ENCODE data around the gene CDK13.
"Not testable (repeated sequence)": the region's sequence is repeated elsewhere in the genome, so short reads cannot be mapped to it uniquely, and the experiment has no call there.

The CDK13 gene

DNA sequence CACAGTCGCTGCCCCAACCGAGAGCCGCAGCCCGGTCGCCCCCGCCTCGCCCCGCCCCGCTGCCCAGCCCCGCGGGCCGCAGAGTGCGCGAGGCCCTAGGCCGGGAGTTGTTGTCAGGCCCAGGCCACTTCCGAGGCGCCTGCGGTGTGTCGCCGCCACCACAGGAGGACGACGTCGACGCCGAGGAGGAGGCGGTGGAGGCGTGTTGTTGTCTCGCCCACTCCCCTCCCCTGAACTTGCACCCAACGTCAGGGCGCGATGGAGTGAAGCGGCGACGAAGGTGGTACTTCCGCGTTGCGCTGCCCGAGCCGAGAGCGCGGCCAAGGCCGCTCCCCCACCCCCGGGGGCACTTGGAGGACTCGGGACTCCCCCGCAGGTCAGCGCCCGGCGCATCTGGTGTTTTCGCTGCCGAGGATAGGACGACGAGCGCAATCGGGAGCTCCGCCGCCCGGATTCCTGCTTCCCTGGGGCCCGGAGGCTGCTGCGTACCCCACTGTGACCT, at the start of gene CDK13:
Gene CDK13, plus strand, starts transcription at position 286 of the 502 bp plus-strand sequence. CDS start 386 bp downstream, outside the sequence.
- DNase-seq (ENCODE audit: low read depth) = peak; percentile 85

DNA sequence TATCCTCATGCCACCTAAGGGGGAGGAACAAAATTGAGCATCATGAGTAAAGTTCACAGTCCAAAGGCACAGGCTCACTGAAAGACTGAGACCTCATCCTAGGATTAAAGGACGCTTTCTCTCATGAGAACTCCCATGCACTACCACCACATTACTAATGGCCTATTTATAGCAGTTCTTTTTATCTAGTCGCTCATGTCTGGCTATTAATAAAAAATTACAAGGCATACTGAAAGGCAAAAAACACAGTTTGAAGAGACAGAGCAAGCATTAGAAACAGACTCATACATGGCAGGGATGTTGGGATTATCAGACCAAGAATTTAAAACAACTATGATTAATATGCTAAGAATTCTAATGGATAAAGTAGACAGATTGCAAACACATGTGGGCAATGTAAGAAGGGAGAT, 46.0 kb upstream of the CDK13 start:
- no peak for DNase-seq (ENCODE audit: low read depth)

DNA sequence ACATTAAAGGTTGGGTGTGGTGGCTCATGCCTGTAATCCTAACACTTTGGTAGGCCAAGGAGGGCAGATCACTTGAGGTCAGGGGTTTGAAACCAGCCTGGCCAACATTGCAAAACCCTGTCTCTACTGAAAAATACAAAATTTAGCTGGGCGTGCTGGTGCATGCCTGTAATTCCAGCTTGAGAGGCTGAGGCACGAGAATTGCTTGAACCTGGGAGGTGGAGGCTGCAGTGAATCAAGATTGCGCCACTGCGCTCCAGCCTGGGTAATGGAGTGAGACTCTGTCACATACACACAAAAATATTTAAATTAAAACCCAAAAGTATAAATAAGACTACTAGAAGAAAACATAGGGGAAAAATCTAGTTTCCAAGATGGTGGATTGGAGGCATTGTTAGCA, 41.9 kb upstream of the CDK13 start:
- DNase-seq (ENCODE audit: low read depth) = no peak

DNA sequence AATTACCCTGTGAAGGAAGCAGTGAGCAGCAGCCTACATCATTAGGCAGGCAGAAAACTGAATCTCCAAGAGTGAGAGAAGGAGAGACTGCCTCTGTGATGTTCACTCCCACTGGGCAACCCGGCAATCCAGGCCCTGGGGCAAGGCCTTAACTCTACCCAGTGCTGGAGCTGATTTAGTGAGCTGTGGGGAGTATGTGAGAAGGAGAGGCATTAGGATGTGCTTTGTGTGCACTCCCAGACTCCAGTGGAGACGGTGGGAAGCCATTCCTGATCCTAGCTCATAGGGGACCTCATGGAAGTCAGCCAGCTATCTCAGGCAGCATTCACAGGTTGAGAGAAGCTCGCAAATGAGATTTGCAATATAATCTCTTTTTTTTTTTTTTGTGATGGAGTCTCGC, 41.1 kb upstream of the CDK13 start:
- DNase-seq (ENCODE audit: low read depth) = no peak

DNA sequence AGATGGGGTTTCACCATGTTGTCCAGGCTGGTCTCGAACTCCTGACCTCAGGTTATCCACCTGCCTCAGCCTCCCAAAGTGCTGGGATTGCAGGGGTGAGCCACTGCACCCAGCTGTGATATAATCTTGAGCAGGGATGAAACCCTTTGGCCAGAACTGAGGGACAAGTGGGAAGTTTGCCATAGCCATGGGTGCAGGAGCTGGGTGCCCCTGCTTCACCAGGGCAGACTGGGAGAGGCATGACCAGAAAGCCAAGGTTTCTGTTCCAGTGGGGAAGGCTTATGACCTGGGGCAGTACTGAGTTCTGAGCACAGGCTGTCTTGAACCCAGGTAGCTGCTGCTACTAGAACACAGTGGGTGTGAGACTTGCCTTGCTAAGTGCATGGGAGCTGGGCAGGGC, 40.5 kb upstream of the CDK13 start:
- no peak for DNase-seq (ENCODE audit: low read depth)

DNA sequence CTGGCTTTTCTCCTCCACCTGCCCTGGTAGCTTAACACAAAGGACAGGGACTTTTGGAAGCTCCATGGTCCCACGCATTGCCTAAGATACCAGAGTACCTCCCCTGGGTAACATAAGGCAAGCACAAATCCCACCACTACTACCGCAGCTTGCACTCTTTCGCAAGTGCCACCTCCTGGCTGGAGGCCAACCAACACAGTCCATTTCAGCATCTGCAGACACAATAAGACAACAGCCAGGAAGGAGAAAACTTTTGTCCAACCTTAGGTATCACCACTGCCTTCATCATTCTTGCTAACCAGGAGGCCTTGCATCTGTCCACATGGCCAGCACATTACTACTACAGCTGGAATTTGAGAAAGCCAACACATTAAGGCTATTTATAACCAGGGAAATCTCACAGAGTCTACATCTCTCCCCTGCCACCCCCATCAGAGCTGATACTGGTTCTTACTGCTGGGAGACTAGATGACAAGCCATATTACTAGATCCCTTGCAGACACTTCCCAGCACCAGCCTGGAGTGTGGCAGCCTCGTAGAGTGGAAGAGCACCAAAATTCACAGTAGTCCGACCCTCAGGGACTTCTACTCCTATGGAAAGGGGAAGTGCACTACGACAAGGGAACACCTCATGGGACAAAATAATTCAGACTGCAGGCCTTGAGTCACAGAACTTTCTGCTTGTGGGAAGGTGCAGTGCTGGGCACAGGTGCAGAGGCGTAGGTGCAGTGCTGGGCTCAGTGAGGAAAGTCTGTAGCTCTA, 39.8 kb upstream of the CDK13 start:
- DNase-seq (ENCODE audit: low read depth) = no peak

DNA sequence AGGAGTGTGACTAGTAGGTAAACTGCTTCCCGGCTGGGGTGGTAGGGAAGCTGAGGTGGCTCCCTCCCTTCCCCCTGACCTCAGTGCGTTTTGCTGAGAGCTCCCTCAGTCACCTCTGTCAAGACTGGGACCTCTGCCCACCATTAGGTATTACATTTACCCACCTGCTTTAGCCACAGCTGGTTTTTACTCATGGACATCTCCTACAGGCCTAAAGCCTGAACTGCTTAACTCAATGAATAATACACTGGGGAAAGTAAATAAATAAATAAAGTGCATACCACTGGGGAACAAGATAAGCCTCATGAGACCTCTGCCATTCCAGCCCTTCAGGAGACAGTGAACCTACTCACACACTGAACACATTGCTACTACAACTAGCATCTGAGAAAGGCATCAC, 38.9 kb upstream of the CDK13 start:
- DNase-seq (ENCODE audit: low read depth) = no peak

DNA sequence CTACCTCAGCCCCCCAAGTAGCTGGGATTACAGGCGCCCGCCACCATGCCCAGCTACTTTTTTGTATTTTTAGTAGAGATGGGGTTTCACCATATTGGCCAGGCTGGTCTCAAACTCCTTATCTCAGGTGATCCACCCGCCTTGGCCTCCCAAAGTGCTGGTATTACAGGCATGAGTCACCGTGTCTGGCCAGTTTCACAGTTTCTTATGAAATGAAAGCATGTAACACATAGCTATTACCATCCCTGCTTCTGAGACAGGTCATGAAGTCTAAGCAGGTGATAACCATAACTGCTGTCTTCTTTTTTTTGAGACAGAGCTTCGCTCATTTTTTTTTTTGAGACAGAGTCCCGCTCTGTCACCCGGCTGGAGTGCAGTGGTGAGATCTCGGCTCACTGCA, 34.2 kb upstream of the CDK13 start:
- DNase-seq (ENCODE audit: low read depth) = not testable (repeated sequence)

DNA sequence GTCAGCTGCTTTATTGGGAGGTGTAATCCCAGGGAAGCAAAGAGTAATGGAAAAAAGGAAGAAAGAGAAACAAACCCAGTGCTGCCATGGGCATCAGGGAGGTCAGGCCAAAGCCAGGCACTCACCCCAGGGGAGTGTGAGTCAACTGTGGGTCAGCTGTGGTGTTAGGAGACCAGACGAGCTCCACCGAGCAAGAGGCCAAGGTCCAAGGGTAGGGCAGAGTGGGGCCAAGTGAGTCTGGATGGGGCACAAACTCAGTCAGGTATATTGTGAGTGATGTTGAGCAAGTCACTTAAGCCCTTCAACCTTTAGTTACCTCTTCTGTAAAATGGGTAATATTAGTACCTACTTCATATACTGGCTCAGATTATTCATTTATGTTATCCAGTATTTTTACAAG, 30.4 kb upstream of the CDK13 start:
- no peak for DNase-seq (ENCODE audit: low read depth)

DNA sequence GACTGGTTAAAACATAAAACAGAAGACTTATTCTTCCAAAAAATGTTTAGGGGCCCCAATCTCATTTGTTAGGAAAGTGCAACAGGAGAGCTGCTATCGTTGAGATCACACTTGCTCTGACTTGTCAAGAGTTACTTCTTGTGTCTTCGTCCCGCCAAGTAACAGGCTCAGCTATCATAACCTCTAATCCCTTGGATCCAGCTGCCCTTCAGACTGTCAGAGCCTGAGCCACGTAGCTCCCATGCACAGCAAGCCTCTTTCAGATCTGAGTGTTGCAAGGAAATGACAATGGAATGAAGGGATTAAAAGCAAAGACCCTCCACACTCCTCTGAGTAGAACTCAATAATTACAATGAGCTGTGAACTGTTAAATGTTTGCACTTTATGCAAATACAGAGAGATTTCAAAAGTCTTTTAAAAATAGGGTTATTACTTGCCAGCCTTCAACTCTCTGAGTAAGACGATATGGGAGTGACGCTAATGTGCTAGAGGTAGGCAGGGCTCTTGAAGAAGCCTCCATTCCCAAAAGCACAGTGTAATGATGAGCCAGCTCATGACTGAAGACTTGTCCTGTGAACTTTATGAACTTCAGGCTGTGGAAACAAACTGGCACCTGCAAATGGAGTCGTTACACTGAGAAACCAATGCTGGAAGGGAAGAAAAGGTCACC, 28.4 kb upstream of the CDK13 start:
- DNase-seq (ENCODE audit: low read depth) = no peak

DNA sequence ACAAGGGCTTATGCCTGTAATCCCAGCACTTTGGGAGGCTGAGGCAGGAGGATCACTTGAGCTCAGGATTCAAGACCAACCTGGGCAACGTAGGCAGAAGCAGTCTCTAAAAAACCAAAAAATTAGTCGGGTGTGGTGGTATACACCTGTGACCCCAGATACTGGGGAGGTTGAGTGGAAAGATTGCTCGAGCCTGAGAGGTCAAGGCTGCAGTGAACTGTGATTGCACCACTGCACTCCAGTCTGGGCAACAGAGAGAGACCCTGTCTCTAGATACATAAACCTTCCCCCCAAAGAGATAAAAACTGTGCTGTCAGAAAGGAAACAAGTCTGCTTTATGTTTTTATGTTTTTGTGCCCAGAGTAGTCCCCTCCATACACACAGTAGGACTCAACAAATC, 27.5 kb upstream of the CDK13 start:
- no peak for DNase-seq (ENCODE audit: low read depth)

DNA sequence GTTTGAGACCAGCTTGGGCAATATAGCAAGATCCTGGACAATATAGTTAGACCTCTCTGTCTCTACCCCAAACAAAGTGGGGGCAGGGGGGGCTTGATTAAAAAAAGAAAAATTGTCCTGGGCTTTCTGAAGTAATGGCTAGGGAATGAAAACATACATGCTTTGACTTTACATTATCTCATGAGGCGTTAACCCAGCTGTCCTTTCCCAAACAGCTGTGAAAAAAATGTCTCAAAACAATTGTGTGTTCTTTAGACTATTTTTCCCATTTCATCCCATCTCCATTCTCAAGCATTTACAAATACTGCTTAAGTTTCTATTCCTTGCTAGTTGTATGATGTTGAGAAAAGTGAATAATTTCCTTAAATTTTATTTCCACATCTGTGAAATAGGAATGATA, 27.0 kb upstream of the CDK13 start:
- no peak for DNase-seq (ENCODE audit: low read depth)

DNA sequence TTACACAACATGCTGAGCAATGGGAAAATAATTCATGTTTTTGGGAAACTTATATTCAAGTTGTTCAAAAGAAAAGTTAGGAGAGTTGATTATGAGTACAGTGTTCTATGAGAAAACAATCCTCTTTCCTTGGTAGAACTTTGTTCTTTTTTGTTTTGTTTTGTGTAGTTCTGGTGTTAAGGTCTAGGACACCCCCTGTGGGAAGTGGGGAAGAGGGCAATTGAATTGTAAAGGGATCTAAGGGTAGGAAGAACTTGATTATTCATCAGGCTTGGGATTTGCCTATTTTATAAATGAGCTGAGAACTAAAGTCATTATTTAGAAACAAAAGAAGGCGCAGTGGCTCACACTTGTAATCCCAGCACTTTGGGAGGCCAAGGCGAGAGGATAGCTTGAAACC, 25.9 kb upstream of the CDK13 start:
- no peak for DNase-seq (ENCODE audit: low read depth)

DNA sequence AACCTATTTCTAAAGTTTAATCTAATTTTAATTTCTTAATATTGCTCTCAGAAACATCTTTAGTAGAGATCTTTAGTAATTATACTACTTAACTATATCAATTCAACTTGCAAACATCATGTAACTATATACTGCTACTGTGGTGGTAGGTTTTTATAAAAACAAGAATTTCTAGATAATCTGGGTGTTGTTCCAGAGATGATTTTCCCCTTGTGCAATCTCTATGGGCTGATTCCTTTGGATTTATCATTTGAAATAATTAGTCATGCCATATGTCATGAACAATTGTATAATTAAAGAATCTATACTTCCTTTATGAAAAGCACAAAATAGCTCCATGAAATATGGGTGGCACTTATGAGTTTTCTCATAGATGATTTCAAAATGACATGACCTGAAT, 23.9 kb upstream of the CDK13 start:
- DNase-seq (ENCODE audit: low read depth) = no peak

DNA sequence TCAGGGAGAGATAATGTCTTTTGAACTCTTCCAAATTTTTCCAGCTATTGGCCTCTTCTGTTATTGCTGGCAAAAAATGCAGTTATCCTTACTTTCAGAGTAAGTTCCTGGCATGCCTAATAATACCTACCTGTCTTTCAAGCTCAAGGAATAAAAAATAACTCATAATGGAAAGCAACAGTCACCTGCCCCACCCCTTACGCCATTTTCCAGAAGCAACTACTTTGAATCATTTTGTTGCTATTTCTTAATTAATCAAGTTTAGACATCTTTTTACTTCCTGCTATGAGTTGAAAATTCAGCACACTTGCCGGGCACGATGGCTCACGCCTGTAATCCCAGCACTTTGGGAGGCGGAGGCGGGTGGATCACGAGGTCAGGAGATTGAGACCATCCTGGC, 23.0 kb upstream of the CDK13 start:
- no peak for DNase-seq (ENCODE audit: low read depth)

DNA sequence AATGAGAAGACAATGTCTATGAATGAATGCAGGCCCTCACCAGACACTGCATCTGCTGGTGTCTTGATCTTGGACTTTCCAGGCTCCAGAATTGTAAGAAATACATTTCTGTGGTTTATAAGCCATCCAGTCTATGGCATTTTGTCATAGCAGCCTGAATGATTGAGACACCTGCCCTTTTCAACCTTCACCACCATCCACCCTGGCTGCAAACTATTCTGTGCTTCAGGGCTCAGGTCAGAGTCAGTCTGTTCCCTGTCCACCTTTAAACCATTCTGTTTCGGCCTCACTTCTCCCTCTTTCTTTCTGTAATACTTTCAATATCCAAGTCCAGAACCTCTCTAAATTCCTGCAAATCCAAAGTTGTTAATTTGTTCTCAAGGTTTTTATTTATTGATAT, 15.9 kb upstream of the CDK13 start:
- DNase-seq (ENCODE audit: low read depth) = no peak

DNA sequence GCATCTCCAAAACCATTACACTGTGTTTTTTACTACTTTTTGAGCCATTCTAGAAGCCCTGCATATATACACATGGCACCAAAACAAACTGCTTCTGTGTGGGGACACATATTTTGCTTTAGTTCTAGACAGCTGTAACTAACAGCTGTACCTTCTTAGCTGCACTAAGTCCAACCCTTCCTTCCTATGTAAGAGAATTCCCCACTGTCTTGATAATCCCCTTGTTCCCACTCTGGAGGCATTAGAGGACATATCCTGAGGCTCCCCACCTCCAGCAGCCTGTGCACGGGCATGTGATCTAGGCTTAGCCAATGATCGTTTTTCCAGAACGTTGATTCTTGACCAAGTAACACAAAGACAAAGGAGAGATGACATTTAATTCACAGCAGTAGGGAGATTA, 13.3 kb upstream of the CDK13 start:
- DNase-seq (ENCODE audit: low read depth) = no peak

DNA sequence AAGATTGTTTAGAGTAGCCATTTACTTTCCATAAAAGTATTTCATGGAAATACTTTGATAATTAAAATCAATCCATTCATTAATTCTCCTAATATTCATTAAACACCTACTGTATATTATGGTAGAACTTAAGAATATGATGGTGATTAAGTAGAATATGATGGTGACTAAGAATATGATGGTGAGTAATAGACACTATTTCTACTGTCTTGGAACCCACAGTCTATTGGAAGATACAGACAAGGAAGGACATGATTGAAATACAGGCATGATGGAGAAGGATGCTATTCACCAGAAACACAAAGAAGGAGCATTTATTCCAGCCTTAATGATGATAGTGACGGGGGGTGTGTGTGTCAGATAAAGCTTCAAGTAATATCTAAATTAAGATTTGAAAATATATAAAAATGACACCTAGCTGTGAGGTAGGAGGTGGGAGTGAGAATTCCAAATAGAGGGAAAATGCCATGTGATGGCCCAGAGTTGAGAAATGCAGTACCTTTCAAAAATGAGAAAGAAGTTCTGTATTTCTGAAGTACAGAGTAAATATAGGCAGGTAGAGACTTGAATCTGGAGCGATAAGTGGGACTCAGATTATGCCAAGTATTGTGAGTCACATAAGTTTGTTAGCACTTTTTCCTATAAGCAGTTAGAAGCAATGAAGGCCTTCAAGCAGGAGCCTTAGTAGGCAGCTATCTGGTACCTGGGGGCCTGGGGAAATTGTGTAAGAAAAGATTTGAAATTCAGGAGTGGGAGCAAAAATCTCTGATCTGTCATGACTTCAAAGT, 12.5 kb upstream of the CDK13 start:
- DNase-seq (ENCODE audit: low read depth) = no peak

DNA sequence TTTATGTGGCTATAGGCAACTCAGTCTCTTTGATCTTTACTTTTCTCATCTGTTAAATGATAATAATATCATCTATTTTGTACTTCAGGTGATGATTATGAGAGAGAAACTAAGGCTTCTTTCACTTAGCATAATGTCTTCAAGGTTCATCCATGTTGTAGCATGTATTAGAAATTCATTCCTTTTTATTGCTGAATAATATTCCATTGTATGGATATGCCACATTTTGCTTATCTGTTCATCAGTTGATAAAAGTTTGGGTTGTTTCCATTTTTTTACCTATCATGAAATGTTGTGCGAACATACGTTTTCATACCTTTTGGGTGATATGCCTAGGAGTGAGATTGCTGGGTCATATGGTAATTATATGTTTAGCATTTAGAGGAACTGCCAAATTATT, 7.2 kb upstream of the CDK13 start:
- no peak for DNase-seq (ENCODE audit: low read depth)

DNA sequence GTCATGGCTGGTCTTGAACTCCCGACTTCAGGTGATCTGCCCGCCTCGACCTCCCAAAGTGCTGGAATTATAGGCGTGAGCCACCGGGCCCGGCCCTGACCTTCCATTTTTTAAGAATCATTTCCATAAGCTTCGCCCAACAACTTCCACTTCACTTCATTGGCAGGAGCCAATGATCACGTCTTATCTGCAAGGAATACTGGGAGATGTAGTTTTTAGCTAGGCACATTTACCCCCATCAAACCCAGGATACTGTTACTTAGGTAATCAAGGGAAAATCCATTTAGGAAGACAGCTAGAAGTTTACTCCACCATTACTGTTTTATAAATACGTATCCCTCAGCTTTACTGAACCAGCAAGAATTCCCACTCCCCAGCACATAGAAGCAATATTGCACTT, 3.4 kb upstream of the CDK13 start:
- no peak for DNase-seq (ENCODE audit: low read depth)

DNA sequence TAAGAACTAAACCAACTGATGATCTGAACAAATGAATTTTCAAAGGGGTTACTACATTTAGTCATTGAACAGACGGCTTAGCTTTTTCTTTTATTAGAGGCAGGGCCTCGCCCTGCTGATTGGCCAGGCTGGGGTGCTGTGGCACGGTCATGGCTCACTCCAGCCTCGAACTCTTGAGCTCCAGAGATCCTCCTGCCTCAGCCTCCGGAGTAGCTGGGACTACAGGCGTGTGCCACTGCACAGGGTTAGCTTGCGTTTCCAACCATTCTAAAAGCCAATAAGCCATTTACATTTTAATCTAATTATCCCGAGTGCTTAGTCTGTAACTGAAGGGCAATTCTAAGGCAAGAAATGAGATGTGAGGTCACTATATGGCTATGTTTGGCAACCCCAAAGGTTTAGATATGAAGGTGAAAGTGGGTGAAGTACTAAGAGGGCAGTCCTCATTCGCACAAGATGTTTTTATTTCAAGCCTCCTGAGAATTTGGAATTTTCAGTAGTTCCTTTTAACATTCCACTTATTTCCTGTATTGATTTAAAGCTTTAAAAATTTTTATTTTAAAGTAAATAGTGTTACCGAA, 1.6 kb upstream of the CDK13 start:
- no peak for DNase-seq (ENCODE audit: low read depth)

Measured in activated gamma-delta T cell treated with anti-CD3 and anti-CD28 coated beads, Interleukin-2, amount 50 U/mL, for 16 hours (primary cell).